ENCODE results near the gene NXN. TPM values are rescaled to one million over a fixed set of nuclear protein-coding genes. Genes with fewer than 3 reads are reported as not detected.
"Not testable (repeated sequence)": the region's sequence is repeated elsewhere in the genome, so short reads cannot be mapped to it uniquely, and the experiment has no call there.

Gene NXN
- total RNA-seq, 1 experiment from 2014 or later = 48.4 TPM

DNA sequence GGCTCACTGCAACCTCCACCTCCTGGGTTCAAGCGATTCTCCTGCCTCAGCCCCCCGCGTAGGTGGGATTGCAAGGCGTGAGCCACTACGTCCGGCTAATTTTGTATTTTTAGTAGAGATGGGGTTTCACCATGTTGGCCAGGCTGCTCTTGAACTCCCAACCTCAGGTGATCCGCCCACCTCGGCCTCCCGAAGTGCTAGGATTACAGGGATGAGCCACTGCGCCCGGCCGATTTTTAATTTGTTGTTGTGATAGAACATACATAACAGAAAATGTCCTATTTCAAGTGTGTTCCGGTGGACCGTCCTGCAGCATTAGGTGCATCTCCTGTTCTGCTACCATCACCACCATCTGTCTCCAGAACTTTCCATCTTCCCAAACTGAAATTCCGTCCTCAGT lies 55.3 kb downstream of the NXN start:
- H3K9me3 ChIP-seq (replicated peaks); H3K27ac ChIP-seq; H3K27me3 ChIP-seq (replicated peaks); H3K36me3 ChIP-seq; H3K4me3 ChIP-seq; DNase-seq (ENCODE audit: low read depth in 1 of 2, low spot score in 2 of 2): not testable (repeated sequence)
- H3K4me1 ChIP-seq (replicated peaks) = peaks cover 26% of the 10 kb centered on the region

- H3K4me3 ChIP-seq = no peak overlapping the region
- H3K27me3 ChIP-seq (replicated peaks) = no peaks in the 10 kb centered on the region
- no peak for DNase-seq (ENCODE audit: low read depth in 1 of 2, low spot score in 2 of 2)
- no peaks in the 10 kb centered on the region; the same call in 1 of the 2 replicates for H3K36me3 ChIP-seq
- H3K27ac ChIP-seq = no peak overlapping the region
- H3K4me1 ChIP-seq (replicated peaks) = peaks cover 21% of the 10 kb centered on the region
- H3K9me3 ChIP-seq (replicated peaks) = 0 out of 2 replicates have a peak, but pooled peaks cover 4% of the 10 kb centered on the region
These were observed 55.9 kb downstream of the NXN start for GRCh38 chr17:923633-924032.

DNA sequence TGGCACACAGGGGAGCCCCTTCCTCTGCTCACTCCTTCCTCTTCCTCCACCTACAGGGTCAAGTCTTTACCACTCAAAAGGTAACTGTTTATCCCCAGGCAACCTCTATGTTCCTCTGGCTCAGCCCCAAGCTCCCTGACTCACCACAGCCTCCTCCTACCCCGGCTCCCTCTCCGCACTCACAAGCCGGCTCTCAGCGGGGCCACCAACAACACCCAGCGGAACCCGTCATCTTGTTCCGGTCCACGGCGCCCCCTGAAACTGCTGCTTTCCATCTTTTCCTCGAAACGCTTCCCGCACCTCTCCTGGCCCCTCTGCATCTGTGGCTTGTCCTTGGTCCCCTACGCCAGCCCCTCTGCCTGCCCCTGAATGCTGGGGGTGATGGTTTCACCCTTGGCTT lies 58.4 kb downstream of the NXN start:
- Histone ChIP-seq H3K27me3 (replicated peaks) (no peaks in the 10 kb centered on the region), H3K4me1 (replicated peaks) (peaks cover 6% of the 10 kb centered on the region), H3K4me3 (no peak overlapping the region), H3K9me3 (replicated peaks) (peaks cover 8% of the 10 kb centered on the region), H3K27ac (no peak overlapping the region), H3K36me3 (no peaks in the 10 kb centered on the region; the same call in 1 of the 2 replicates)
- DNase-seq (ENCODE audit: low read depth in 1 of 2, low spot score in 2 of 2) = no peak

GRCh38 chr17:920190-920589 lies 59.4 kb downstream of the NXN start:
- H3K36me3 ChIP-seq = no peaks in the 10 kb centered on the region; the same call in 1 of the 2 replicates
- no peak overlapping the region for H3K27ac ChIP-seq
- no peak for DNase-seq (ENCODE audit: low read depth in 1 of 2, low spot score in 2 of 2)
- H3K9me3 ChIP-seq (replicated peaks) = peaks cover 8% of the 10 kb centered on the region
- H3K4me1 ChIP-seq (replicated peaks) = peaks cover 14% of the 10 kb centered on the region
- no peaks in the 10 kb centered on the region for H3K27me3 ChIP-seq (replicated peaks)
- no peak overlapping the region for H3K4me3 ChIP-seq

- no peak overlapping the region for H3K27ac ChIP-seq
- no peaks in the 10 kb centered on the region for H3K27me3 ChIP-seq (replicated peaks)
- H3K9me3 ChIP-seq (replicated peaks) = peaks cover 6% of the 10 kb centered on the region
- H3K4me1 ChIP-seq (replicated peaks) = peaks cover 15% of the 10 kb centered on the region
- no peak for DNase-seq (ENCODE audit: low read depth in 1 of 2, low spot score in 2 of 2)
- H3K36me3 ChIP-seq = no peaks in the 10 kb centered on the region; the same call in 1 of the 2 replicates
- no peak overlapping the region for H3K4me3 ChIP-seq
These were observed 61.4 kb downstream of the NXN start for GRCh38 chr17:917941-918740.

DNA sequence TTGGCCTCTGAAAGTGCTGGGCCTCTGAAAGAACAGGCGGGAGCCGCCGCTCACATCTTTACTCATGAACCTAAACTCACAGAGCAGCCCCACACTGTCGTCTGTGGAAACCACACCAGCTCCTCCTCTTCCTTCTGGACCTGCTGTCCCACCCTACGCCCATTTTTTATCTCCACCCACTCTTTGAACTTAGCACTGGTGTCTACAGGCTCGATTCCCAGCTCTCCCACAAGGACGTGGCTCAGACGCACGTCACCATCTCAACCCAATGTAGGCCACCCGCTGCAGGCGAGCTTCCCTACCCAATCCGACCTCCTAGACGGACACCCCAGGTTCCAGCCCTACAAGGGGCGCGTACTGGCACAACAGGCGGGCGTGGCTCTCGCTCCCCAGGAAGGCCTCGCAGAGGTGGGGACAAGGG lies 62.2 kb downstream of the NXN start:
- no peak overlapping the region for H3K27ac ChIP-seq
- H3K9me3 ChIP-seq (replicated peaks) = peaks cover 6% of the 10 kb centered on the region
- peaks cover 15% of the 10 kb centered on the region for H3K4me1 ChIP-seq (replicated peaks)
- H3K4me3 ChIP-seq = no peak overlapping the region
- no peaks in the 10 kb centered on the region; the same call in 1 of the 2 replicates for H3K36me3 ChIP-seq
- no peaks in the 10 kb centered on the region for H3K27me3 ChIP-seq (replicated peaks)
- DNase-seq (ENCODE audit: low read depth in 1 of 2, low spot score in 2 of 2) = no peak

DNA sequence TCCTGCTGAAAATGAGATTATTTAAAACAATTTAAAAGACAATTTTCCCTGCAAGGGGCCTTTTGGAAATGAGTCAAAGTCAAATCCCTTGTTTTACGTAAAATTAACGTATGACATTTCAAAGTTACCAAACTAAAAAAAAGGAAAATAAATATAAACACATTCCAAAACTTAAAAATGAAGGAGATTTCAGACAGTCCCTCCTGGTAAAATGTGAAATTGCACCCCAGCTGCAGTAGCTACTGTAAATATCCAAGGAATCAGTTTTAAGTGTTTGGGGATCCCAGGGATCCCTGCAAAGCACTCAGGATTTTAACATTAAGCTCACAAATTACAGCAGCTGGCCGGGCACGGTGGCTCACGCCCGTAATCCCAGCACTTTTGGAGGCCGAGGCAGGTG lies 63.3 kb downstream of the NXN start:
- H3K27me3 ChIP-seq (replicated peaks) = no peaks in the 10 kb centered on the region
- peaks cover 15% of the 10 kb centered on the region for H3K4me1 ChIP-seq (replicated peaks)
- no peaks in the 10 kb centered on the region; the same call in 1 of the 2 replicates for H3K36me3 ChIP-seq
- H3K27ac ChIP-seq = peak overlapping the region; percentile 54
- DNase-seq (ENCODE audit: low read depth in 1 of 2, low spot score in 2 of 2) = no peak
- H3K4me3 ChIP-seq = no peak overlapping the region
- peaks cover 6% of the 10 kb centered on the region for H3K9me3 ChIP-seq (replicated peaks)

DNA sequence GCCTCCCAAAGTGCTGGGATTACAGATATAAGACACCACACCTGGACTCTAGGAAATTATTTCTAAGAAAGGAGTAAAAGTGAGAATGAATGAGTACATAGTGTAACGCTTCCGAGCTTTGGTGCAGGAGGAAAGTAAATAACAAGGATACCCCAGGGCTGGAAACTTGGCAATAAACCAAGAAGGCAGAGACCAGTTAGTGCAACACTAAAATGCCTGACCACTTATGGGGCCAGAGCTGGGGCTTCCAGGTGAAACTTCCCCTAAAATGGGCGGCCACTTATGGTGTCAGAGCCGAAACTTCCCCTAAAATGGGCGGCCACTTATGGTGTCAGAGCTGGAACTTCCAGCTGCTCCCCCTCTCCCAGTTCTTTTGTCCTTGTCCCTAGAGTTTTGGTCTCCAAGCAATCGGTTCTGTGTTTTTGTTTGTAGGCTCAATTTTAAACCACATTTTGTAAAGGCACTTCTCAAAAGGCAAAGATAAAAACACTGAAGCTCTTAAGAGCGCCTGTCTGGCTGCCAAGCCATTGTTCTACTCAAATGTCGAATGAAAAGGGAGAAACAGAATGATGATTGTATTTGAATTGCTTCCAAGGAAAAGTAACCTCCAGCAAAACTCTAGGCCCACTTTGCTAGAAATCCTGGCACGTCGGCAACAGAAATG lies 63.9 kb downstream of the NXN start:
- Histone ChIP-seq H3K4me3 (no peak overlapping the region), H3K9me3 (replicated peaks) (peaks cover 6% of the 10 kb centered on the region), H3K27me3 (replicated peaks) (no peaks in the 10 kb centered on the region), H3K36me3 (no peaks in the 10 kb centered on the region; the same call in 1 of the 2 replicates), H3K4me1 (replicated peaks) (peaks cover 15% of the 10 kb centered on the region), H3K27ac (peak overlapping the region; percentile 54)
- DNase-seq (ENCODE audit: low read depth in 1 of 2, low spot score in 2 of 2) = peak; percentile 67 to 79

DNA sequence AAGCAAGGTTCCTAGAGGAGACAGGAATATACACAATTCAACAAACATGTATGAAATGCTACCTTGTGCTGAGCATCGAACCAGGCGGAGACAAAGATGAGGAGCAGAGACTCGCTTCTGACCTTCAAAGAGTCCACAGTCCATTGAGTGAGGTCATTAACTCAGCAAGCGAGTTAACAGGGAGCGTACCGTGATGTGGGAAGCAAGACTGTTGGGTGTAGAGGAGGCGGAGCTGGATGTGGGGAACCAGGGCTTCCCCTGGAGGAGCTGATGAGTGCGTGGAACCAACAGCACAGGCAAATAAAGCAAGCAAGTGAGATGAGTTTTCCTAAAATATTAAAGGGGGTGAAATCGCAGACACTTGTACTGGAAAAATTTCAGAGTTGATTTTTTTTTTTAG lies 65.0 kb downstream of the NXN start:
- Histone ChIP-seq H3K36me3 (no peaks in the 10 kb centered on the region; the same call in 1 of the 2 replicates), H3K27me3 (replicated peaks) (no peaks in the 10 kb centered on the region), H3K4me3 (no peak overlapping the region), H3K9me3 (replicated peaks) (peaks cover 6% of the 10 kb centered on the region), H3K4me1 (replicated peaks) (peaks cover 15% of the 10 kb centered on the region), H3K27ac (no peak overlapping the region)
- DNase-seq (ENCODE audit: low read depth in 1 of 2, low spot score in 2 of 2) = no peak

- no peaks in the 10 kb centered on the region; the same call in 1 of the 2 replicates for H3K36me3 ChIP-seq
- H3K27ac ChIP-seq = no peak overlapping the region
- no peak for DNase-seq (ENCODE audit: low read depth in 1 of 2, low spot score in 2 of 2)
- no peaks in the 10 kb centered on the region for H3K27me3 ChIP-seq (replicated peaks)
- peaks cover 4% of the 10 kb centered on the region for H3K9me3 ChIP-seq (replicated peaks)
- peaks cover 15% of the 10 kb centered on the region for H3K4me1 ChIP-seq (replicated peaks)
- H3K4me3 ChIP-seq = no peak overlapping the region
These were observed 66.4 kb downstream of the NXN start for GRCh38 chr17:913207-913606.

GRCh38 chr17:909642-910323 lies 69.8 kb downstream of the NXN start:
- H3K4me1 ChIP-seq (replicated peaks) = peaks cover 1% of the 10 kb centered on the region
- no peak overlapping the region for H3K4me3 ChIP-seq
- DNase-seq (ENCODE audit: low read depth in 1 of 2, low spot score in 2 of 2) = no peak
- H3K36me3 ChIP-seq = no peaks in the 10 kb centered on the region
- no peaks in the 10 kb centered on the region for H3K27me3 ChIP-seq (replicated peaks)
- no peak overlapping the region for H3K27ac ChIP-seq
- H3K9me3 ChIP-seq (replicated peaks) = no peaks in the 10 kb centered on the region

DNA sequence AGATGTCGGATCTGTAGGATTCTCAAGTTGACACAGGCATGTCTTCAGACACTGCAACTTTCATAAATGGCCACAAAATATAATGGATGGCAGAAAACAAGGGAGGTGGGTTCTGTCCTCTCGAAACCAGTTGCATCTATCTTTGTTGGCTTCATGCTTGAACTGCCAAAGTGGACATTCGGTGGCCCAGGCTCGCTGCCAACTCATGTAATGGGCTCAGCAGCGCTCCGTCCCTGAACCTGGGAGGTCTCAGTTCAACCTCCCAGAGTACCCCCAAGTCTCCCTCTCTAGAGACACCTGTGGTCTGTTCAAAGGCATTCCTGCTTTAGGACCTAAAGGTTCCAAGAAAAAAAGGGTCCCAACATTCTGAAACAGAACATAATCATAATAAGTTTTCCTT lies 71.9 kb downstream of the NXN start:
- Histone ChIP-seq H3K27me3 (replicated peaks) (no peaks in the 10 kb centered on the region), H3K27ac (no peak overlapping the region), H3K4me3 (no peak overlapping the region), H3K4me1 (replicated peaks) (peaks cover 16% of the 10 kb centered on the region), H3K9me3 (replicated peaks) (no peaks in the 10 kb centered on the region), H3K36me3 (no peaks in the 10 kb centered on the region)
- no peak for DNase-seq (ENCODE audit: low read depth in 1 of 2, low spot score in 2 of 2)

- not testable (repeated sequence) for DNase-seq (ENCODE audit: low read depth in 1 of 2, low spot score in 2 of 2); H3K4me3 ChIP-seq; H3K27ac ChIP-seq; H3K27me3 ChIP-seq (replicated peaks); H3K9me3 ChIP-seq (replicated peaks); H3K36me3 ChIP-seq
- H3K4me1 ChIP-seq (replicated peaks) = peaks cover 16% of the 10 kb centered on the region
These were observed 73.9 kb downstream of the NXN start for GRCh38 chr17:905708-906107.
